GM19193 (cell line): Measurements from ENCODE around the gene SLC14A1.

ENCODE experiments used
- POLR2A ChIP-seq: IDR thresholded peaks from 4 replicates; pipeline ENCODE4 v1.6.1; 2011; ENCODE audit not compliant: insufficient read depth, insufficient read length; ENCODE audit errors: extremely low read depth

Gene SLC14A1

DNA sequence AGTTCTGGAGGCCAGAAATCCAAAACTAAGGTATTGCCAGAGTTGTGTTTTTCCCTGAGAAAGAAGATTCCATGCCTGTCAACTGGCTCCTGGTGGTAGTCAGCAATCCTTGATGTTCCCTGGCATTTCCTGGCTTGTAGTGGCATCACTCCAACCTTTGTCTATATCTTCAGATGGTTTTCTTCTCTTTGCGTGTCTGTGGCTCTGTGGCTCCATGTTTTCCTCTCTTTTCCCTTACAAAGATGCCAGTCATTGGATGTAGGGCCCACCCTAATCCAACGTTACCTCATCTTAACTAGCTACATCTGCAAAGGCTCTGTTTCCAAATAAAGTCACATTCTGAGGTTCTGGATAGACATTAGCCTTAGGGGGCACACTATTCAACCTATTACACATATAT lies 41.8 kb downstream of the SLC14A1 start:
- TF ChIP-seq POLR2A = no peak

DNA sequence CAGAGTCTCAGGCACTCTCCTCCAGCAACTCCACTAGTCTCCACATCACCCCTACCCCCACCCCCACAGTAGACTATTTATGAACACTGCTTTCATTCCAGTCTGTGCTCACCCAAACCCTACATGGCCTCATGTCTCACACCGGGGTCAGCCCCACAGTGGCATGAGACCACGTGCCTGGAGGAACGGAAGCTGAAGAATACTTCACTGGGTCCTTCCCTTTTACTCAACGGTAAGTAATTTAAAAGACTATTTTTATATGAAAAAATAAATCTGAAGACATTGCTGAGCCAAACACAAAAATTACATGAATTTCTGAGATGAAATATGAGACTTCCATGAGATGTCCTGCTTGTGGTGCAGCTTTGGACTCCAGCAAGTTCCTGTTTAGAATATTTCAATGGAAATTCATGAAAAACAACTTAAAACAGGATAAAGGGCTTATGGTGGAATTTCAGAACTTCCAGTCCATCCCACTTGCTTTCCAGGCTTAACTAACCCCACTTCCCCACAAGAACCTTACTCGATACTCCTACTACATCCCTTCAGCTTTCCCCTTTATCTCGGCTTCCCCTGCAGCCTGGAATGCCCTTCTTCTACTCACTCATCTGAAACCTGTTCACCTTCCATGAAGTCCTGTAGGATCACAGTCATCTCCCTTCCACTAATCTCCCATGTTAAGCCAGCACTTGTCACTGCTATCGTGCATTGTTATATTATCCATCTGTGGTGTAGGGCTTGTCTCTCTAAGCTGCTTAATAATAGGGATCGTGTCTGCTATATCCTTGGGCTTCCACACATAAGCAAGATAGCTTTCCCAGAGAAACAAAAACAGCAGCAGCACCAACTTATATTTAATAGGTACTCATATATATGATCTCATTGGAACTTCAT lies 47.9 kb downstream of the SLC14A1 start:
- no peak for TF ChIP-seq POLR2A

DNA sequence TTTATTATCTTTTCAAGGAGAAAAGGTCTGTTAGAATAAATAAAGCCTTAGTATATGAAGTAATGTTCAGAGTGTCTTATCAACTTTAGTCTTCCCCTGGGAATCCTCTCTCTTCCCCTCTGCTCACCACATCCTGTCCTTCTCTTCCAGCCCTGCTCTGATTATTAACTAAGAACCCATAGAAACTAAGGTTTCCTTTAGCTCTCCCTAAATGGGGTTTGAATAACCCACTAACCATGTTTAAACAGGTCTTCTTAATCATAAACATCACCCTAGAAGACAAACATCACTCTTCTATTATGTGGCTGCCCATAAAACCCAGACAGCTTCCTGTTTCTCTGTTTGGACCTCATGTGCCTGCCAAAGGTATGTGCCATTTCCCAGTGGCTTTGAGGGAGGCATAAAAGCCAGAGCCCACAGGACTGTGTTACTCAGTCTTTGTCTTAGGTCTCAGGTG lies 50.1 kb downstream of the SLC14A1 start:
- TF ChIP-seq POLR2A = no peak

DNA sequence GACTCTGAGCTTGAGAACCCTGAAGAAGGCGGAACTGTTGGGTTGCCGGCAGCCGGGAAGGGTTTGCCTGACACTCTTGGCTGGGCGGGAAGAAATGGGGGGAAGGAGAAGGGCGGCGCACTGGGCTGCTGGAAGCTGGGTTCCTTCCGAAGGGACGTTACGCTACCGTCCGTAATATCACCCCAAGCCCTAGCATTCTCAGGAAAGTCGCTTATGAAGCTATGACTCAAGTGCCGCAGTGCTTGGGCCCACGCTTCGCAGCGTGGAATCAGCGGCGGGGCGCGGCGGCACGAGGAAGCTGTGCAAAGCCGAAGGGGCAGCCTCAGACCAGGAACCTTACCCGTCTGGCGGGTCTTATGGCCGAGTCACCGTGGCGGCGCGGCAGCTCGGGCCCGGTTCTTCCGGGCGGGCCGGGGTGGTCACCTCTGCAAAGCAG lies 51.3 kb downstream of the SLC14A1 start:
- TF ChIP-seq POLR2A = peak; percentile 79

DNA sequence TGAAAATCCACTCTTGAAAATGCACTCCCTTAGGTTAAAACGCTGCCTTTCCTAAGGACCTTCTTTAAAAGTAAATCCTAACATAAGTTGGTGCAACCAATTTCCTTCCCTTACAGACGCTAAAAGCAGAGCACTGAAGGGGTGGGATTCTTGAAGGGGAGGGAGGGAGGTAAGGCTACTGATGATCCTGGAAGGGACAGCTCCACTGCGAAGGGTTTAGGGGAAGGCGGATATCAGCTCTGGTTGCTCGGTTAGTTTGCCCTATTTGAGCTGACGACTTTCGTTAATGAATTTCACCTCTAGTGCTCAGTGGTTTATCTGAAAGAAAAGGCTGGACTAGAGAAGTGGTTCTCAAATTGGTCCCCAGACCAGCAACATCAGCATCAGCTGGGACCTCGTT lies 51.8 kb downstream of the SLC14A1 start:
- no peak for TF ChIP-seq POLR2A

DNA sequence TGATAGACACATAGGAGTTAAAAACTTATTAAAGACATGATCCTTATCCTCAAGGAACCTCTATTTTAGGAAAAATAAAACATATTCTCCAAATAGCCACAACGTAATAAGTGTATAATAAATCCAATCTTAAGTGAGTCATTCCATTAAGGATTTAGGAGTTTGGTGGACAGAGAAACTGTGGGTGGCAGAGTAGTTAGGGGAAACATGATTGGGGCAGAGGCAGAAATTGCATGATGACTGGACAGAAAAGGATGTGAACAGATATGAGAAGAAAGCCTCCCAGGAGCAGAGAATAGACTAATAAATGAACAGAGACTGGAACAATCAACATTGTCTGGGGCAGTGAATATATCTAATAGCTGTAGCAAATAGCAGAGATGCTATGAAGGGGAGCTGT lies 53.4 kb downstream of the SLC14A1 start:
- no peak for TF ChIP-seq POLR2A

DNA sequence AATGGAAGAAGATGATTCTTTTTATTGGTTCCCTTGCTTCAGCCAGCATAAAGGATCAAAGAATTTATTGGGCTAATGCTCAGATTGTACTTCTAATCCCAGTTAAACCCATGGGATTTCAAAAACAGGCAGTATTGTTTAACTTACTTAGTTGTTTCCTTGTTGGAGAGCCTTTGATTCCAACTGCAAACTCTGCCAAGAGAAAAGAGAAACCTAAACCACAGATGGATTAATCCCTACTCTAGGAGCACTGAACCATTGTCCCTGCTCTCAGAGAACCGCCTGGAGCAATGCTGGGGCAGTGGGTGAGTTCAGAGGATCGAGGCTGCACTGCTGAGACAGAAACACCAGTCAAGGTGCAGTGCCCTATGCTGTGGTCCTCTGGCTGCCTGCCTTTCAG lies 56.6 kb downstream of the SLC14A1 start:
- no peak for TF ChIP-seq POLR2A

DNA sequence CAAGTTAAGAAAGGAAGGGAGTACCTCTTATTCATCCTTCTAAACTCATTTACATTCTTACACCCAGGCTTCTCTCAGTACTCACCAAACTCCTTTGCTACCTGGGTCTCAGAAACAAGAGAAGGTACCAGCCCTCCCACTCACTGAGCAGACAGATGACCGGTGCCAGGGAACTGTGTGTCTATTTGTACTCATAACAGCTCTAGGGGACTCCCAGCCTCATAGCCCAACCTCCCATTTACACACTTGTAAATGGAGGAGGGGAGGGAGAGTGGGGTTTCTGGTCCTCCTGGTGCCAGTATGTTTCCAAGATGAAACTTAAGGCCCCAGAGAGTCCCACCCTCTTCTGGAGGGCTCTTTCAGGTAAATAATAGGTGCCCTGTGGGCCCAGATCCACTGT lies 58.7 kb downstream of the SLC14A1 start:
- TF ChIP-seq POLR2A = no peak

DNA sequence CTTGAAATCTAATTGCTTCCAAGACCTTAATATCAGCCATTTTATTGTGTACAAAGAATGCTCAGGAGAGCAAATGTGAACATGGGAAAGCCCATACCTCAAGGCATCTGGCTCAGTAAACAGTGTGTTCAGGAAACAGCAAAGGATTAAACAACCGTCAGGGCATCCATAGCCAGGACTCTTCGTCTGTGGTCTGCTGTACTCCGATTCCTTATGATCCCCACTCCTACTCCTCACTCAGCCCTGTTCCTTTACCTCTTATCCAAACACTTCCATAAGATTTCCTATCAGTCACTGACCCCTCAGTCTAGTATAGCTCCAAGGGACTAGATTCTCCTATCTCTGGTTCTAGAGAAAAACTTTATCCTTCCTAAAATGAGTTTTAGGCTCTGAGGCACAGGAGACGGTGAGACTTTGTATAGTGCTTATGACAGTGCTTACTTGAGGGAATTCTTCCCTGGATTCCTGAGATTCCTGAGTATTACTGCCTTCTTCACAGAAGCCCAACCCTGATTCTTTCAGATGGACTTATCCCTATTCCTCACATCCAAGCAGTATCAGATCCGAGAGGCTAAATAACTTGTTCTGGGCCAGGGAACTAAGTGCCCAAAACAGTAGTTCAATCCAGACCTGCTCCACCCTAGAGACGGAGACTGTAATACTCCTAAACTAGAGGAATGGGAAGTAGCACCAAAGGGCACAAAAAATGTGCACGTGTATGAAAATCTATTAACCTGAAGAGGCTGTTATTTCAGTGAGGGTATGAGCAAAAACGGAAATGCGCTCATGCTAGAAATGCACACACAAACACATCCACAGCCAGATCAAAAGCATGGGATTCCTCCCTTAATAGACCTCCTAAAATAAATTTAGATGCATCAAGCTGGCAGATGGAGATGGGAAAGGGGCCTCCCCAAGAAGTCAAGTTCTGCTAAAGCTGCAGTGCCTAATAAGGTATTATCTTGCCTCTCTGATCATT lies 59.4 kb downstream of the SLC14A1 start:
- no peak for TF ChIP-seq POLR2A

DNA sequence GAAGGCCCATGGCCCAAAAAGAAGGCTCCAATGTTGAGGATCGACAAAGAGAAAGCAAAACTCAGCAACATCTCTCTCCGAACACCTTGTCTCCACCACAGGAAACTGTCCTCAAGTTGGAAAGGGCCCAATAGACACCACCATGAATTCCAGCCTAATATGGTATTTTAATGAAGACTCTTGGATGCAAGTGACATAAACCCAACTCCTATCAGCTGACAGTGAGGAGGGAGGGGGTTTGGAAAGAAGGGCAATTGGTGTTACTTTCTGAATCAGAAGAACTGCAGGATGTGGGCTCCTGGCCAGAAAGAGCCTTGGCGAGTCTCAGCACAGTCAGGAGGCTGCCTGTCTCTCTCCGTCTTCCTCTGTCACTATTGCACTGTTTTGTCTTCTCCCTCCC lies 61.2 kb downstream of the SLC14A1 start:
- TF ChIP-seq POLR2A = no peak

DNA sequence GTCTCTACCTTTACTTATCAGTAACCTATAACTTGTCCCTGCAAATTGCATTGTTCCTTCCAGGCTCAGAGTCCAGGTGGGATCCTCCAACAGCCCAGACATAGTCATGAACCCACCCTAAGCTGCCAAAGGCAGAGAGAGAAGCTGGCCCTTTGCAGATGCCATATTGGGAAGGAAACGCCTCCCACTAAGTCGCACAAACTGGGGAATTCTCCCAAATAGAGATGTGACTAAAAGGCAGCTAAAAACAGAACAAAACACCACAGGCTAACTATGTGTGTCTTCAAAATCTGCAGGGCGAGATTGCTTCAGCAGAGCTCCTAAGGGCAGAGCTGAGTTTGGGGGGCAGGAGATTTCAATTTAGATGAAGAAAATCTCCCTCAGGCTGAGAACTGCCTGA lies 63.0 kb downstream of the SLC14A1 start:
- no peak for TF ChIP-seq POLR2A

DNA sequence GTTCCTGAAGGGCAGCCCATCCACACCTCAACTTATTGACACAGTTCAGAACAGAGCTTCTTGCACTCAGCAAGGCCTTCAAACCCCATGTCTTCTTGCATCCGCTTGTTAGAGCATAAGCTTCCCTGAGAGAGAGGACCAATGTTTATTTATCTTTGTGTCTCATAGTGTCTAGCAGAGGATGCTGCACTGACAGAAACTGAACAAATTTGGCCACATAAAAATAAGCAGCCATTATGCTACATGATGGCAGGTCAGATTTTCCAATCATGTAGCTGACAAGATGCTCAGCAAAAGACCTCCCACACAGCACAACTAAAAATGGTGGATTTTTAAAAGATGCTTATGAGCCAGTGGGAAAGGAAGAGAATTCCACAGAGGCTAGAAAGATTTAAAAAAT lies 63.4 kb downstream of the SLC14A1 start:
- TF ChIP-seq POLR2A = no peak

DNA sequence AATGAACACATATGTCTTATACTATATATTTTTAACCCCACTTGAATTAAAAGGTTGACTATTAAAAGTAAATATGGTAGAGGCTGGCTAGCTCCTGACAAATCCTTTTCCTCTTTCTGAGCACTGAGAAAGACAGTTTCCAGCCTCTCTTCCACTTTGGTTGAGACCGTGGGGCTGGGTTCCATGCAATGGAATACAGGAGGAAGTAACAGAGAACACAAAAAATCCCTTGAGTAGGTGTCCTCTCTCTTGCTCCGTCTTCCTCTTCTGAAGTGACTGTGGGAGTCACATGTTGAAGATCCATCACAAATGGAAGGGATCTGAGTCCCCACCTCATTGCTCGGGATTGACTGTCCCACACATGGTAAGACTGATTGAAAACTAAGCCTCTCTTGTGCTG lies 64.9 kb downstream of the SLC14A1 start:
- no peak for TF ChIP-seq POLR2A

DNA sequence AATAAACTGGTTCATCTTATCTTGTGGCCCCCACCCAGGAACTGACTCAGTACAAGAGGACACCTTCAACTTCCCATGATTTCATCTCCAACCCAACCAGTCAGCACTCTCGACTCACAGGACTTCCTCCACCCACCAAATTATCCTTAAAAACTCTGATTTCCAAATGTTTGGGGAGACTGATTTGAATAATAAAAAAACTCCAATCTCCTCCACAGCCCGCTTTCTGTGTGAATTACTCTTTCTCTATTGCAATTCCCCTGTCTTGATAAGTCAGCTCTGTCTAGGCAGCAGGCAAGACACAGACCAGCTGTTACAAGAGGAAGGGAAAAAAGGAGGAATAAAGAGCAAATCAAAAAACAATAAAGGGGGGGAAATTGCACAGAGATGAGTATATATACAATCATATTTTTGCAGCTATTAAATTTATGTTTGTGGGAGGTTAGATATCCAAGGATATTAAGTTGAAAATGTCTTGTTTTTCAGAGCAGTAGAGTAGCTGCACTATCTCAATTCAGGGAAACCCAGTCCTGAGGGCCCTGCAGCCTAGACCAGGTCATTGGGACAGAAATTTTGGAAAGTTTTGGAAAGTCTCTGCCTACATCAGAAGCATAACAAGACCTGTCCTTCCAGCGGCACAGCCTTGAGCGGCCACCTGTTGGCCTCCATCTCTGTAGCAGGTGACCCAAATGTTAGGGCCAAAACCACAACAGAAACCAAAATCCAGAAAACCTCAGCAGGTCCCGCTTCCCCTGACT lies 68.7 kb downstream of the SLC14A1 start:
- TF ChIP-seq POLR2A = no peak
